Measurements from ENCODE around the gene ALAD.

DNA sequence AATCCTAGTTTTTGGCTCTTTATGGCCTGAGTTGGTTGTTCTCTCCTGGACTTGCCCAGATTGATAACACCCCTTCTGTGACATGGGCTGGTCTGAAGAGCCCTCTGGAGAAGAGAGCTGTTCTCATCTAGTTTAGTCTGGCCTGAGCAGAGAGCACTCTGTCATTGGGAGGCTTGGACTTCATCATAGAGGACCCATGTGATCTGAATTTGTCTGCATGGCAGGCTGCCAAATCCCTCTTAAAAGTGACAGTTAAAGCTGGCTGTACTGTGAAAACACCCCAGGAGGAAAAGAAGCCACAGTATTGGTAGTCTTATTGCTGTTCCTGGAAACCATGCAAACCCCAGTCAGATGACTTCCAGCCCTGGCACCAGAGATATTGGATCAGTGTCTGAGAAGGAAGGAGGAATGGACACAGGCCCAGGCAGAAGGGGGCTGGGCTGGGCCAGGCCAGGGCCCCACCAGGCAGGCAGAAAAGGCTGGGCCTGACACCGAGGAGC lies 57.3 kb downstream of the ALAD start:
- TF ChIP-seq NRF1 (IDR thresholded peaks at IDR 0.05; ENCODE audit: low read depth, low read length) (no peak), MAFK (IDR thresholded peaks at IDR 0.05; ENCODE audit: low read depth, low read length) (no peak), EZH2 (IDR thresholded peaks at IDR 0.05; ENCODE audit: low read depth, low read length, severe bottlenecking) (no peak)
- TF ChIP-seq, protein P1, sequence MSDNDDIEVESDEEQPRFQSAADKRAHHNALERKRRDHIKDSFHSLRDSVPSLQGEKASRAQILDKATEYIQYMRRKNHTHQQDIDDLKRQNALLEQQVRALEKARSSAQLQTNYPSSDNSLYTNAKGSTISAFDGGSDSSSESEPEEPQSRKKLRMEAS (IDR thresholded peaks at IDR 0.05): no peak
- TF ChIP-seq, protein P2, sequence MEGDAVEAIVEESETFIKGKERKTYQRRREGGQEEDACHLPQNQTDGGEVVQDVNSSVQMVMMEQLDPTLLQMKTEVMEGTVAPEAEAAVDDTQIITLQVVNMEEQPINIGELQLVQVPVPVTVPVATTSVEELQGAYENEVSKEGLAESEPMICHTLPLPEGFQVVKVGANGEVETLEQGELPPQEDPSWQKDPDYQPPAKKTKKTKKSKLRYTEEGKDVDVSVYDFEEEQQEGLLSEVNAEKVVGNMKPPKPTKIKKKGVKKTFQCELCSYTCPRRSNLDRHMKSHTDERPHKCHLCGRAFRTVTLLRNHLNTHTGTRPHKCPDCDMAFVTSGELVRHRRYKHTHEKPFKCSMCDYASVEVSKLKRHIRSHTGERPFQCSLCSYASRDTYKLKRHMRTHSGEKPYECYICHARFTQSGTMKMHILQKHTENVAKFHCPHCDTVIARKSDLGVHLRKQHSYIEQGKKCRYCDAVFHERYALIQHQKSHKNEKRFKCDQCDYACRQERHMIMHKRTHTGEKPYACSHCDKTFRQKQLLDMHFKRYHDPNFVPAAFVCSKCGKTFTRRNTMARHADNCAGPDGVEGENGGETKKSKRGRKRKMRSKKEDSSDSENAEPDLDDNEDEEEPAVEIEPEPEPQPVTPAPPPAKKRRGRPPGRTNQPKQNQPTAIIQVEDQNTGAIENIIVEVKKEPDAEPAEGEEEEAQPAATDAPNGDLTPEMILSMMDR (IDR thresholded peaks at IDR 0.05; ENCODE audit: control extremely low read depth in 1 of 3, insufficient read depth in 1 of 3, low read depth in 1 of 3, low read length in 3 of 3): no peak

Data from H1 (cell line).